HCT116 (cell line): ENCODE results near the gene HTRA2. TPM values are rescaled to one million over a fixed set of nuclear protein-coding genes. Genes with fewer than 3 reads are reported as not detected.
A peak's percentile ranks its signal among the peaks of the same experiment; 100 is the strongest.

Experiments
- ATAC-seq: fragments of 200-7000 bp; cut with Tn5 transposase; 2 replicates; pipeline ENCODE4 v1.9.1; 2020; ENCODE audit warnings: mild to moderate bottlenecking, moderate library complexity
- BruUV-seq: library from RNA; stranded (reverse); fragments of 400-500 nt; replicated peaks from 2 replicates; lab custom pipeline; 2021; lab: Mats Ljungman, UMichigan
- CTCF ChIA-PET: fragments of 300-600 bp; sonication (Branson Sonifier 250); formaldehyde crosslinking; loops from one replicate; lab custom pipeline; 2021; ENCODE audit warnings: antibody characterized with exemption; lab: Charles Lee
- POLR2A ChIA-PET: fragments of 300-600, 350-600 bp; sonication (Branson Sonifier 250); formaldehyde crosslinking; loops from one replicate; lab custom pipeline; 2021; ENCODE audit warnings: antibody characterized with exemption; lab: Charles Lee
- RAD21 ChIA-PET, 2 experiments: fragments of 300-600 bp; sonication (Branson Sonifier 250); formaldehyde crosslinking; loops; one replicate each; lab custom pipeline; 2023; ENCODE audit warnings: low total read pairs in 2 of 2; ENCODE audit not compliant: uncharacterized antibody in 2 of 2, unreplicated experiment in 2 of 2, low non-redundant PET in 1 of 2; lab: Charles Lee
- DNase-seq: peaks from one replicate; pipeline ENCODE4 v3.0.0-alpha.2; 2010; ENCODE audit warnings: low read depth, low spot score
- H2AFZ ChIP-seq: fragments of 200-600 bp; shearing (Covaris generic), sonication (generic); 2 replicates; pipeline ENCODE4 v1.6.1; 2017; ENCODE audit warnings: low read depth, mixed run types, mixed read lengths, antibody characterized with exemption, low read length; ENCODE audit not compliant: poor library complexity, severe bottlenecking
- H3K27ac ChIP-seq: 2 replicates; pipeline ENCODE4 v1.5.1; 2012; ENCODE audit warnings: low read depth, low read length
- H3K27me3 ChIP-seq: fragments of 200-600 bp; sonication (generic); 2 replicates; pipeline ENCODE4 v1.6.1; 2016; ENCODE audit warnings: mixed run types, low read length, mixed read lengths; ENCODE audit not compliant: insufficient read depth
- H3K36me3 ChIP-seq, 2 experiments: fragments of 200-500 bp in 1 of 2; fragments of 200-600 bp in 1 of 2; sonication (Bioruptor generic) in 1 of 2; sonication (generic) in 1 of 2; 2 replicates each; pipeline versions ENCODE4 v1.5.1 to v1.6.1; 2014 to 2016; ENCODE audit warnings: low read length in 2 of 2, inconsistent platforms in 1 of 2, mixed read lengths in 1 of 2, mixed run types in 1 of 2; ENCODE audit not compliant: insufficient read depth in 2 of 2, control insufficient read depth in 1 of 2
- H3K4me1 ChIP-seq, 2 experiments: fragments of 200-600 bp in 1 of 2; sonication (generic) in 1 of 2; 2 replicates each; pipeline versions ENCODE4 v1.5.1 to v1.6.1; 2012 to 2017; ENCODE audit warnings: low read length in 2 of 2, inconsistent platforms in 1 of 2, mild to moderate bottlenecking in 1 of 2, mixed read lengths in 1 of 2, mixed run types in 1 of 2, moderate library complexity in 1 of 2; ENCODE audit not compliant: insufficient read depth in 2 of 2, control insufficient read depth in 1 of 2
- H3K4me2 ChIP-seq: fragments of 200-600 bp; sonication (generic); 2 replicates; pipeline ENCODE4 v1.6.1; 2017; ENCODE audit warnings: mixed run types, low read length, mixed read lengths
- H3K4me3 ChIP-seq, 2 experiments: fragments of 200-600 bp in 1 of 2; sonication (generic) in 1 of 2; replicated peaks in 1 of 2; 2 replicates each; pipeline ENCODE4 v1.5.1; 2011 to 2016; ENCODE audit warnings: low read length in 2 of 2, control low read depth in 1 of 2, low read depth in 1 of 2, mild to moderate bottlenecking in 1 of 2, mixed read lengths in 1 of 2, mixed run types in 1 of 2
- H3K79me2 ChIP-seq: fragments of 200-600 bp; sonication (generic); 2 replicates; pipeline ENCODE4 v1.6.1; 2017; ENCODE audit warnings: mild to moderate bottlenecking, mixed run types, low read length, moderate library complexity, mixed read lengths; ENCODE audit not compliant: insufficient read depth
- H3K9ac ChIP-seq: fragments of 200-600 bp; sonication (generic); 2 replicates; pipeline ENCODE4 v1.6.1; 2016; ENCODE audit warnings: low read length, mixed read lengths
- H3K9me2 ChIP-seq: fragments of 200-600 bp; sonication (generic), shearing (Covaris generic); 2 replicates; pipeline ENCODE4 v1.6.1; 2017; ENCODE audit warnings: mixed run types, mild to moderate bottlenecking, moderate library complexity; ENCODE audit not compliant: insufficient read depth
- H3K9me3 ChIP-seq, 2 experiments: fragments of 200-500 bp in 1 of 2; fragments of 200-600 bp in 1 of 2; sonication (Bioruptor generic) in 1 of 2; sonication (generic) in 1 of 2; 2 replicates each; pipeline ENCODE4 v1.6.1; 2014 to 2017; ENCODE audit warnings: low read length in 2 of 2, mixed read lengths in 2 of 2, inconsistent platforms in 1 of 2, low read depth in 1 of 2, mild to moderate bottlenecking in 1 of 2, mixed run types in 1 of 2, moderate library complexity in 1 of 2; ENCODE audit not compliant: control insufficient read depth in 1 of 2, insufficient read depth in 1 of 2
- H4K20me1 ChIP-seq: fragments of 200-600 bp; sonication (generic), shearing (Covaris generic); 2 replicates; pipeline ENCODE4 v1.6.1; 2017; ENCODE audit warnings: mixed run types, mild to moderate bottlenecking, moderate library complexity; ENCODE audit not compliant: insufficient read depth
- ATF3 ChIP-seq: IDR thresholded peaks from 2 replicates; pipeline ENCODE4 v1.6.1; 2012
- CEBPB ChIP-seq: IDR thresholded peaks from 2 replicates; pipeline ENCODE4 v1.6.1; 2012; ENCODE audit warnings: low read depth
- CTCF ChIP-seq, 3 experiments: fragments of 200-600 bp in 1 of 3; sonication (generic) in 1 of 3; IDR thresholded peaks in 2 of 3; conservative IDR thresholded peaks in 1 of 3; 2 replicates each; pipeline ENCODE4 v1.5.1; 2012 to 2017; ENCODE audit warnings: low read depth in 2 of 3, low read length in 2 of 3, antibody characterized with exemption in 1 of 3, borderline replicate concordance in 1 of 3, control low read depth in 1 of 3, mild to moderate bottlenecking in 1 of 3, mixed read lengths in 1 of 3, mixed run types in 1 of 3, moderate library complexity in 1 of 3; ENCODE audit not compliant: insufficient read depth in 1 of 3
- ELF1 ChIP-seq: IDR thresholded peaks from 2 replicates; pipeline ENCODE4 v1.6.1; 2012; ENCODE audit warnings: low read depth, borderline replicate concordance
- EZH2 ChIP-seq: fragments of 200-600 bp; sonication (generic); IDR thresholded peaks from 2 replicates; pipeline ENCODE4 v1.6.1; 2017; ENCODE audit warnings: antibody characterized with exemption, mixed run types
- EZH2phosphoT487 ChIP-seq: fragments of 200-600 bp; IDR thresholded peaks from 2 replicates; pipeline ENCODE4 v1.6.1; 2018; ENCODE audit warnings: antibody characterized with exemption, borderline replicate concordance
- FOSL1 ChIP-seq: IDR thresholded peaks from 2 replicates; pipeline ENCODE4 v1.6.1; 2012; ENCODE audit warnings: low read depth
- JUND ChIP-seq: IDR thresholded peaks from 2 replicates; pipeline ENCODE4 v1.6.1; 2012
- MAX ChIP-seq: IDR thresholded peaks from 2 replicates; pipeline ENCODE4 v1.6.1; 2012
- POLR2AphosphoS5 ChIP-seq: IDR thresholded peaks from 2 replicates; pipeline ENCODE4 v1.6.1; 2011; ENCODE audit warnings: mild to moderate bottlenecking, low read depth, low read length, moderate library complexity
- RAD21 ChIP-seq: IDR thresholded peaks from 2 replicates; pipeline ENCODE4 v1.6.1; 2012; ENCODE audit warnings: low read depth, mild to moderate bottlenecking
- REST ChIP-seq: IDR thresholded peaks from 2 replicates; pipeline ENCODE4 v1.6.1; 2012; ENCODE audit warnings: low read depth
- SIN3A ChIP-seq: IDR thresholded peaks from 2 replicates; pipeline ENCODE4 v1.6.1; 2012; ENCODE audit warnings: low read depth
- SP1 ChIP-seq: IDR thresholded peaks from 2 replicates; pipeline ENCODE4 v1.6.1; 2012; ENCODE audit warnings: low read depth
- SRF ChIP-seq: IDR thresholded peaks from 2 replicates; pipeline ENCODE4 v1.6.1; 2012; ENCODE audit warnings: low read depth
- TCF7L2 ChIP-seq: IDR thresholded peaks from 2 replicates; pipeline ENCODE4 v1.7.0; 2011; ENCODE audit warnings: borderline replicate concordance, inconsistent platforms; ENCODE audit not compliant: insufficient read depth, insufficient read length; ENCODE audit errors: extremely low read depth
- YY1 ChIP-seq: IDR thresholded peaks from 2 replicates; pipeline ENCODE4 v1.6.1; 2011; ENCODE audit warnings: low read length, low read depth, moderate library complexity, mild to moderate bottlenecking; ENCODE audit not compliant: insufficient replicate concordance; ENCODE audit errors: extremely low read depth
- ZFX ChIP-seq: fragments of 450-650 bp; IDR thresholded peaks from 2 replicates; pipeline ENCODE4 v1.6.1; 2017
- ZNF274 ChIP-seq: fragments of 200-500 bp; sonication (Bioruptor generic); IDR thresholded peaks from 2 replicates; pipeline ENCODE4 v1.6.1; 2014; ENCODE audit warnings: mild to moderate bottlenecking, low read depth, low read length, inconsistent platforms
- intact Hi-C: fragments of 100-400 bp; cut with micrococcal nuclease; formaldehyde crosslinking; loops from 2 replicates; pipeline ENCODE4 v1.10.0; 2022
- total RNA-seq: library from RNA; stranded (reverse); gene quantifications from one replicate; pipeline ENCODE4 v1.2.1, GENCODE V29; 2021; ENCODE audit not compliant: unreplicated experiment

The HTRA2 gene
- total RNA-seq, 1 experiment from 2014 or later, result 36.2 TPM

GRCh38 chr2:74554820-74555531, 25.2 kb downstream of the HTRA2 start:
- Histone ChIP-seq H4K20me1 (no peaks in the 10 kb centered on the region), H3K36me3 (peaks cover 7 to 9% of the 10 kb centered on the region in 2 experiments; a peak in 3 of 4 replicates), H3K9ac (peak overlapping the region; percentile 98), H3K79me2 (peaks cover 16% of the 10 kb centered on the region; the same call in 1 of the 2 replicates), H3K4me3 (peak overlapping the region; percentile 93 to 97), H3K27ac (peak overlapping the region; percentile 90), H3K27me3 (no peaks in the 10 kb centered on the region), H2AFZ (no peak overlapping the region), H3K4me2 (peak overlapping the region; percentile 95), H3K9me3 (no peaks in the 10 kb centered on the region), H3K9me2 (no peaks in the 10 kb centered on the region), H3K4me1 (peaks cover 12 to 36% of the 10 kb centered on the region in 2 experiments; a peak in 3 of 4 replicates)
- no TSS peak for BruUV-seq
- ChIA-PET CTCF (no interaction called here), RAD21 (no interaction called here), POLR2A (interaction anchor here (1.0 kb wide), 1 partner anchor 48 kb away, joined by 3 read pairs; the partner anchor contains the start of gene PCGF1)
- TF ChIP-seq REST (no peak), FOSL1 (no peak), SIN3A (no peak), SP1 (no peak), TCF7L2 (no peak), JUND (no peak), ELF1 (no peak), ATF3 (no peak), RAD21 (no peak), YY1 (no peak), POLR2AphosphoS5 (no peak; the same call in 1 of the 2 replicates), SRF (no peak), CTCF (IDR thresholded peaks at IDR 0.05 in 2 of 3, conservative IDR thresholded peaks at IDR 0.05 in 1 of 3; ENCODE audit: borderline replicate concordance in 1 of 3, insufficient read depth in 1 of 3, low read depth in 2 of 3, low read length in 2 of 3) (no peak), CEBPB (no peak), MAX (no peak), ZNF274 (no peak), EZH2 (no peak), EZH2phosphoT487 (no peak), ZFX (no peak)
- ATAC-seq, result peak; percentile 75
- DNase-seq, result no peak
- intact Hi-C loops, result no loop called here
